ENCODE results near the gene HSPH1. TPM values are rescaled to one million over a fixed set of nuclear protein-coding genes. Genes with fewer than 3 reads are reported as not detected.

Gene HSPH1
- total and polyA plus RNA-seq, 2 of the 13 experiments (the other 11 are each of a cell fraction or from before 2014, with no cell fraction given): 13.0 to 62.9 TPM

GRCh38 chr13:31129419-31129818 is 32.3 kb downstream of the HSPH1 start (continued):
- no peak for TF ChIP-seq TCF12 (IDR thresholded peaks at IDR 0.05)
- no peak for TF ChIP-seq TCF12 (CRISPR knock-in tag; IDR thresholded peaks at IDR 0.05)
- TF ChIP-seq NCOA5 (CRISPR knock-in tag; IDR thresholded peaks at IDR 0.05): no peak
- TF ChIP-seq GZF1 (CRISPR knock-in tag; IDR thresholded peaks at IDR 0.05): no peak
- no peak for TF ChIP-seq ARHGAP35 (CRISPR knock-in tag; IDR thresholded peaks at IDR 0.05; ENCODE audit: borderline replicate concordance)

GRCh38 chr13:31124204-31124603 is 37.5 kb downstream of the HSPH1 start:
- no peaks in the 10 kb centered on the region for H3K79me2 ChIP-seq (ENCODE audit: insufficient read depth, low read length)
- DNase-seq (ENCODE audit: low spot score): no peak
- ATAC-seq: no peak
- H3K4me2 ChIP-seq (ENCODE audit: low read depth, low read length): no peak overlapping the region
- no peak for FAIRE-seq
- H3K4me1 ChIP-seq (ENCODE audit: insufficient read depth, low read length): peaks cover 4% of the 10 kb centered on the region; the same call in 1 of the 2 replicates
- POLR2A ChIA-PET: no interaction called here
- no TSS peak for BruUV-seq (replicated peaks)
- H3K4me3 ChIP-seq (replicated peaks in 1 of 3; ENCODE audit: insufficient read depth in 1 of 3, low read depth in 2 of 3, low read length in 3 of 3): no peak overlapping the region
- 28% methylated on average over 7 of the region's 7 CpGs for WGBS (ENCODE audit: low lambda C conversion rate)
- H3K27ac ChIP-seq (ENCODE audit: extremely low read length, insufficient read depth, low read length): no peak overlapping the region
- in situ Hi-C loops (cut with HindIII; ENCODE audit: extremely low pct_ligation_motif_present, low pct_unique_long_range_greater_than_20kb): no loop called here
- intact Hi-C loops (cut with micrococcal nuclease; ENCODE audit: unreplicated experiment): no loop called here
- CTCF ChIA-PET (ENCODE audit: low intra/inter-chr PET ratio, low total read pairs): no interaction called here
- no peak overlapping the region for H2AFZ ChIP-seq (ENCODE audit: low read length)
- no peaks in the 10 kb centered on the region for H4K20me1 ChIP-seq (ENCODE audit: insufficient read depth, low read length)
- no peaks in the 10 kb centered on the region for H3K9me3 ChIP-seq (ENCODE audit: low read length)
- H3K9ac ChIP-seq (ENCODE audit: insufficient read depth, low read depth, low read length): no peak overlapping the region
- peaks cover 0 to 25% of the 10 kb centered on the region in 2 experiments; a peak in 3 of 5 replicates for H3K27me3 ChIP-seq (ENCODE audit: control insufficient read depth in 1 of 2, insufficient read depth in 2 of 2, low read length in 2 of 2)
- no peaks in the 10 kb centered on the region for H3K36me3 ChIP-seq (replicated peaks in 1 of 2; ENCODE audit: control insufficient read depth in 1 of 2, insufficient read depth in 2 of 2, low read length in 2 of 2)
- TF ChIP-seq PHF8 (CRISPR knock-in tag; IDR thresholded peaks at IDR 0.05) (no peak), PTBP1 (IDR thresholded peaks at IDR 0.05; ENCODE audit: low read depth, low read length, poor library complexity, severe bottlenecking) (no peak), BATF2 (CRISPR knock-in tag; IDR thresholded peaks at IDR 0.05) (no peak), ARID5B (CRISPR knock-in tag; IDR thresholded peaks at IDR 0.05) (no peak), ZBTB2 (CRISPR knock-in tag; IDR thresholded peaks at IDR 0.05; ENCODE audit: low read depth) (no peak), ZNF512B (CRISPR knock-in tag; IDR thresholded peaks at IDR 0.05; ENCODE audit: borderline replicate concordance) (no peak), ZNF530 (CRISPR knock-in tag; IDR thresholded peaks at IDR 0.05; ENCODE audit: low read depth) (no peak), MAFK (conservative IDR thresholded peaks at IDR 0.05 in 1 of 2, IDR thresholded peaks at IDR 0.05 in 1 of 2; ENCODE audit: low read length in 2 of 2) (no peak), ZNF121 (CRISPR knock-in tag; IDR thresholded peaks at IDR 0.05) (no peak), FOXM1 (CRISPR knock-in tag; IDR thresholded peaks at IDR 0.05) (no peak)

All from HepG2 (cell line).